ENCODE measurements around the gene CLASRP. TPM values are rescaled to one million over a fixed set of nuclear protein-coding genes. Genes with fewer than 3 reads are reported as not detected.

The CLASRP gene
- total RNA-seq, 1 experiment from 2014 or later: 12.1 TPM

DNA sequence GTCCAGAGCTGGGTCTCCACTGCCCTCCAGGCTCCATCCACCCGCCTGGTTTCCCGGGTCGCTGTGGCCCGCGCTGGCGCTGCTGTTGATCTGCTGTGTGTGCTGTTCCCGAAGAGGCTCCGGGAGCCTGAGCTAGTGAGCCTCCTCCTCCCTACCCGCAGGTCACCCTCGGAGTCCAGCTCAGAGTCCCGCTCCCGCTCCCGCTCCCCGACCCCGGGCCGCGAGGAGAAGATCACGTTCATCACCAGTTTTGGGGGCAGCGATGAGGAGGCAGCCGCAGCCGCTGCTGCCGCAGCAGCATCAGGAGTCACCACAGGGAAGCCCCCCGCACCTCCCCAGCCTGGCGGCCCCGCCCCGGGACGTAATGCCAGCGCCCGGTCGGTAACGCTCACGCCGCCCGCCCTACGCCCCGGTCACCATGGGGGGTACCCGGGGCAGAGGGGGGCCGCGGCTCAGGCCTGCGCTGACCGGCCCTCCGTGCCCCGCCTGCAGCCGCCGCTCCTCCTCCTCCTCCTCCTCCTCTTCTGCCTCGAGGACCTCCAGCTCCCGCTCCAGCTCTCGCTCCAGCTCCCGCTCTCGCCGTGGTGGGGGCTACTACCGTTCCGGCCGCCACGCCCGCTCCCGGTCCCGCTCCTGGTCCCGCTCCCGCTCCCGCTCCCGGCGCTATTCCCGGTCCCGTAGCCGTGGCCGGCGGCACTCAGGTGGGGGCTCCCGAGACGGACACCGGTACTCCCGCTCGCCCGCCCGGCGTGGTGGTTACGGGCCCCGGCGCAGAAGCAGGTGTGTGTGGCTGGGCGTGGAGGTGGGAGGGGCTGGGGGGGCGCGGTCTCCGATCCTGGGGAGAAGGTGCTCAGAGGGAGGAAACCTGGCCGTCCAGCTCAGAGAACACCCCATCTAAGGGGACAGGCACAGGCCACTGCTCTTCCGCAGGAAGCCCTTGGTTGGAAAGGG lies 25.3 kb downstream of the CLASRP start:
- DNase-seq (ENCODE audit: low read depth): no peak

DNA sequence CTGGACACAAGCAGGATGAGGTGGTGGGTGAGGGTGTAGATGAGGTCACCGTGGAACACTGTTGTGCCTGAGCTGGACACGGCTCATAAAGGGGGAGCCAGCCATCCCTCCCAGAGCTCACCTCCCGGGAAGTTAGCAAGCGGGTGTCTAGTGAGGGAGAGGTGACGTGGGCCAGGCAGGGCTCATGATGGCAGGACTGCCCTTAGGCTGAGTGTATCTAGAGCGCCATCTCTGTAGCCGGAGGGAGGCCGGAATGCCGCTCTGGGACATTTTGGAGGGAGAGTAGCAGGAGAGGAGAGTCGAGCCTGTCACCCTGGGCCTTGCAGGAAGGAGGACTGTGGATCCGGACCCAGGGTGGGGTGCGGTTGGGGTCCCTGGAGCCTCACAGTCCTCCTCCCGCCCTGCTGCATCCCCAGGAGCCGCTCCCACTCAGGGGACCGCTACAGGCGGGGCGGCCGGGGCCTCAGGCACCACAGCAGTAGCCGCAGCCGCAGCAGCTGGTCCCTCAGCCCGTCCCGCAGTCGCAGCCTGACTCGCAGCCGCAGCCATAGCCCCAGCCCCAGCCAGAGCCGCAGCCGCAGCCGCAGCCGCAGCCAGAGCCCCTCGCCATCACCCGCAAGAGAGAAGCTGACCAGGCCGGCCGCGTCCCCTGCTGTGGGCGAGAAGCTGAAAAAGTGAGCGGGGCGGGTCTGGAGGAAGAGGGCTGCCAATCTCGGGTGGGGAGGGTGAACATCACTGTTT lies 28.2 kb downstream of the CLASRP start:
- DNase-seq (ENCODE audit: low read depth): no peak

DNA sequence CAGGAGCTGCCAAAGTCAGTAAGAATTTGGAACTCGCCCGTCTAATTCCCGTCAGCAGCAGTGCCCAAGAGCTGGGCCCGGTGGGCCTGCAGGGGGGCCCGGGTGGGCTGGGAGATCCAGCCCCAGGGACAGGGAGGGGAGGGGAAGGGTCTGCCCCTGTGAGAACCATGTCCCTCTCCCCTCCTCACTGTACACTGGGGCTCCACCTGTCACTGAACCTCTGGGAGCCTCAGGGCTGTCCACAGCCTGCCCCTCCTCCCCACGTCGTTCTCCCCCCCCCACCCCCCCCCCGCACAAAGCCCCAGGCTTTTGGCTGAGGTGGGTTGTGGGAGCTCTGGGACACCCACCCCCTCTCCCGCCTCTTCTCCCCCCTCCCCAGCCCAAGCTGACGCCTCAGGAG lies 29.2 kb downstream of the CLASRP start:
- no peak for DNase-seq (ENCODE audit: low read depth)

DNA sequence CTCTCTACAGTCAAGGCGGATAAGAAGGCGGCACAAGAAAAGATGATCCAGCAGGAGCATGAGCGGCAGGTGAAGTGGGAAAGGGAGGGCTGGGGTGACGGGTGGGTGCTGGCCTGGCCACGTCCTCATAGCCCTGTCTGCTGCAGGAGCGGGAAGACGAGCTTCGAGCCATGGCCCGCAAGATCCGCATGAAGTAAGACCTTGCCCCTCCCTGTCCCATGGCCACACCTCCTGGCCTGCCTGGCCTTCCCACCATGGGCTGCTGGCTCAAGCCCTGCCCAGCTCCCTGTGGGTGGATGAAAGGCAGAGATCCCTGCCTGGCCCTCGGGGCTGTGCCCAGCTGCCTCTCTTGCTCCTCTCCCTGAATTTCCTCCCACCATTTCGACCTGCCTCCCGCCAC lies 30.2 kb downstream of the CLASRP start:
- peak; percentile 36 for DNase-seq (ENCODE audit: low read depth)

DNA sequence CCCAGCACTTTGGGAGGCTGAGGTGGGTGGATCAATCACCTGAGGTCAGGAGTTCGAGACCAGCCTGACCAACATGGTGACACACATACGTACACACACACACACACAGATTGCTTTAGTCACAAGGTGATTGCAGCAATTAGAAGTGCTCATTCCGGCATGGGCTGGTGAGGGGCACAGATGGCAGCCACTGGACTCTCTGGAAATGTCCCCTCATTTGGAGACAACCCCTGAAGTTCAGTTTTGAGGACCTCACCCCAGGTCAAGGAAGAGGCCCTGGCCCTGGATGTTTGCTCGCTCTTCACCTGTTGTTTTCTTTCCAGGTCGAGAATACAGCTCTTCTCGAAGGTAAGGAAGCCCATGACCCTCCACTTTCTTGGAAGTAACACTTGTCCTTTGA lies 31.4 kb downstream of the CLASRP start:
- no peak for DNase-seq (ENCODE audit: low read depth)

DNA sequence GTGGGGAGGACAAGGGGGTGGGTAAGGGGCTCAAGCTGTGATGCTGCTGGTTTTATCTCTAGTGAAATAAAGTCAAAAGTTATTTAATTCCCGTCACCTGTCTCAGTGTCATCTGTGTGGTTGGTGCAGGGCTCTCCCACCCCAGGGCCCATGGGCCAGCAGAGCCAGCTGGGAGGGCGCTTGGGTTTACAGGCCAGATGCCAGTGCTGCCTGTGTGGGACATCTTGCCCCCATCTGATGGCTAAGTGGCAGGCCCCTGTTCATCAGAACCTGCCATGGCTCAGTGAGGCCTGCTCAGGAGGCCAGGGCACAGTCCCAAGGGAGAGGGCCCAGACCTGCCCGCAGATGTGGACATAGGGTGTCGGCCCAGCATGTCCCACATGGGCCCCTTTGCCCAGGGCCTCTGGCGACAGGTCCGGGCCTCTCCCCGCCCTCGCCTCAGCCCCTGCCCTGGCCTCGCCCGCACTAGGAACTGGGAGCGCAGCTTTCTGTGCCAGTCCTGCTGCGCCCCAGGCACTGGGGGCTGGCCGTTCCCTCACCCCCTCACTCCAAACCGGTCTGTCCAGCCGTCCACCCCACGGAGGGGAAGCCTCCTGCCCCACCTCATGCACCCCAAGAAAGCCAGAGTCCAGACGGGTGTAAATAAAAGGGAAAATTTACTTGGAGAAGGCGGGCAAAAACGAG lies 32.2 kb downstream of the CLASRP start:
- no peak for DNase-seq (ENCODE audit: low read depth)

DNA sequence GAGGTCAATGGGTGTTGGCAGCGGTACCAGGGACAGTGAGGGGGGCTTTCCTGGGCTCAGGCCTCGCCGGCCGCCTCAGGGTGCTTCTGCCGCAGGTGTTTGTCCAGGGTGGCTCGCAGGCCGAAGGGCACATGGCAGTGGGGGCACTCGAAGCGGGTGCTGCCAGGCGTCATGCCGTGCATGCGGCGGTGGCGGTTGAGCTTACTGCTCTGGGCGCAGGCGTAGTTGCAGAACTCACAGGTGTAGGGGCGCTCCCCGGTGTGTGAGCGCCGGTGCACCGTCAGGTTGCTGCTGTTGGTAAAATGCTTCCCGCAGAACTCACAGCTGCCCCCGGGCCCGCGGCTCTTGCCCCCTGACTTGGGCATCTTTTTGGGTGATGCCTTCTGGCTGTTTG lies 32.7 kb downstream of the CLASRP start:
- DNase-seq (ENCODE audit: low read depth): no peak

DNA sequence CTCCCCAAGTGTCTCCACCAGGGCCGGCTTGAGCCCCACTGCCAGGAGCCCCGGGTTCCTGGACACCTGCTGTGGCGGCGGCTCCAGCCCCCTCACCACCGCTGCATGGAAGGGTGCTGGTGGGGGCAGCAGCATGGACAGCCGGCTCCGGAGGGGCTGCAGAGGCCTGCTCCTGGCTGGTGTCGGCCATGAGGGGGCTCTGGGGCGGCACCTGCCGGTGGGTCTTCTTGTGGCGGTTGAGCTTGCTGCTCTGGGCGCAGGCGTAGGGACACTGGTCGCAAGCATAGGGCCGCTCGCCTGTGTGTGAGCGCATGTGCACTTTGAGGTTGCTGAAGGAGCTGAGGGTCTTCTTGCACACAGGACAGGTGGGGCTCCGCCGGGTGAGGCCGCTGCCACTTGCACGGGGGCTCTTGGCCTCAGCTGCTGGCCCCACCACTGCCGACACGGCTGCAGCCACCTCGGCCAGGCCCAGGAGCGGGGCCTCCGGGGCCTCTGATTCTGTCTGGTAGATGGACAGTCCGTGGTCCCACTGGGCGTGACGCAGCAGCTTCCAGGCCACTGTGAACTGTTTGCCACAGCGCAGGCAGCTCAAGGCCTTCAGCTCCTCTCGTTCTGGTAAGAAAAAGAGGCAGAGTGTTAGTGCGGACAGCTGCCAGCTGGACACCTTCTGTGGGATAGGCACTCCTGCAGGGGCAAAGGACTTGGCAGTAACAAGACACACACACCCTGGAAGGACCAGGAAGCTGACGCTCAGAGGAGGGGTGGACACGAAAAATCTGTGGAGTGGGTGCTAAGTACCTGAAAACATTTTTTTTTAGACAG lies 33.3 kb downstream of the CLASRP start:
- no peak for DNase-seq (ENCODE audit: low read depth)

DNA sequence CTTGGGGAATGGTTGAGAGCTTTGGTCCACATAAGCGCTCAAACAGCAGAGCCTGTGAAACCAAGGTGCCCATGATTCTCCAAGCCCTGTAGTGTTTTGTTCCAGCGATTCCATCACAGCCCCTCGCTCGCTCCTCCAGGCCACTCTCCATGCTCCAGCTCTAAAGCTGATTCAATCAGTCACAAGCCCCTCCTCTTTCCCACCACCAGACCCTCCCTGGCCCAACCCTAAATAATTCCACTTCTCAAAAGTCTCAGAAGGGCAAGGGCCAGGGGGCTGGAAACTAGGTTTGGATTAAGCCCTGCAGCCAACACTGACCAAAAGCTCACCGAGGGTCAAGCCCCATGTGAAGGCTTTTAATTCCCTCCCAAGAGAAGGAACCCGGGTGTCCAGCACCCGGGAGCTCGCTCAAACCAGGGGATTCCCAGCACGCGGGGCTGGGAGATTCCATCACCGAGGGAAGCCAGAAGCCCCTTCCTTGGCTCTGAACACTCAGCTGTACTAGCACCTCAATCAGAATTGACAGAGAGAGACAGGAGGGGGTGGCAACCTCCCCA lies 36.0 kb downstream of the CLASRP start:
- DNase-seq (ENCODE audit: low read depth): no peak

DNA sequence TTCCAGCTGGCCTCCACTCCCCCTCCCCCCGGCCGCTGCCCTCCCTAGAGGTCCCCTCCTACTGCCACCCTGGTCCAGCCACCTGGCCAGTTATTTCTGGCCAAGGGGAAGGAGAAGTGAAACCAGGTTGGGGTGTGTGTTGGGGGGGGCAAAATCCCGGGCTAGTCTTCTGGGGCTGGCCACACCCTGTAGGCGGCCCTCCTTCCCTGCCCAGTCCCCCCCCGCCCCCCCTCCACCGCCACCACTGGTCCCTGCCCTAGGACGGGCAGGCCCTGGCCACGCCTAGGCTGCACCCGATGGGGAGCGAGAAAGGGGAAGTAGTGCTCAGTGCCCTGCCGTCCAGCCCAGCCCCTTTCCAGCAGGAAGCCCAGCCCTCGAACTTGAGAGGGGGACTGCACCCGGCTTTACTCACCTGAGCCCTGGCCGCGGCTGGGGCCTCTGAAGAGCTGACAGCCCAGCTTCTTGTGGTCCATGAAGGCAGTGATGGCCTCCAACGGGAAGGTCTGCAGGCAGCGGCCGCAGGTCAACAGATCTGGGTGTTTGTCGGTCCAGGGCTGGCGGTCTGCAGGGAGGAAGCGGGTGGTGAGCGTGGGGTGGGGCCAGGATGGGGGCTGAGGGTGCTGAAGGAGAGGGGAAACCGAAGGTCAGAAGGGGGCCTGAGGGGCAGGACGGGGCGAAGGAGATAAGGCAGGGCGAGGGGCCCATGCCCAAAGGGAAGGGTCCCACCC lies 36.6 kb downstream of the CLASRP start:
- DNase-seq (ENCODE audit: low read depth): peak; percentile 84

DNA sequence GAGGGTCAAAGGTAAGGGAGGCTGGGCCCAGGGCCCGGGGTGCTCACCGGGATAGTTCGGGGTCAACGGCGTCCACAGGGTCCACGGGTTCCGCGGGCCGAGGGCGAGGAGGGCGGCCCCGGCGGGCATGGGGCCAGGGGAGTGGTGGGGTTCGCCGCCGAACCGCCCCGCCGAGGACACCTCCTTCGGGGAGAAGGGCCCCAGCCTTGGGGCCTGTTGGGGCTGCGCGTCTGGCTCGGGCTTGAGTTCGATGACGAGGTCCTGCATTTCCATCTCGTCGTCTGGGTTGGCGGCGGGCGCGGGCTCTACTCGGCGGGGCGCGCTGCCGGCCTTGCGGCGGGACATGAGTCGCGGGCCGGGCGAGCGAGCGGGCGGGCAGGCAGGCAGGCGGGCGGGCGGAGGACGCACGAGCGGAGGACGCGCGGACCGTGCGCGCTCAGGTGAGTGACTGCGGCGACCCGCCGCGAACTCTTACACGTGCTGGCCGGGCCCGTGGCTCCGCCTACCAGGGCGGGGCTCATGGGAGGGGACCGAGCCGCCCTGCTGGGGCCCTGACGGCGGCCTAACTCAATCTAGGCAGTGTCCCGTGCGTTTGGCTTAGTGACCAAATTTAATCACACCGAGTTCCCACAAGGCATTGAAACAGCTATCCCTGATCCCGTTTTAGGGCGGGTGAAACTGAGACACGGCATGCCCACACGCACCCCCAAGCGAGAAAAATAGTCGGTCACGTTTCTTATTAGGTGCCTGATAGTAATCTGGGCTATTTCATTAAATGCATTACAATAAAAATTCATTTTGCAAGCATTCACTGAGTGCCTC lies 37.4 kb downstream of the CLASRP start, which contains the start of gene ZNF296:
ZNF296 (minus strand) TSS at position 450 of the 822 bp plus-strand sequence; CDS start at position 345, 105 bp downstream.
- DNase-seq (ENCODE audit: low read depth): peak; percentile 74

DNA sequence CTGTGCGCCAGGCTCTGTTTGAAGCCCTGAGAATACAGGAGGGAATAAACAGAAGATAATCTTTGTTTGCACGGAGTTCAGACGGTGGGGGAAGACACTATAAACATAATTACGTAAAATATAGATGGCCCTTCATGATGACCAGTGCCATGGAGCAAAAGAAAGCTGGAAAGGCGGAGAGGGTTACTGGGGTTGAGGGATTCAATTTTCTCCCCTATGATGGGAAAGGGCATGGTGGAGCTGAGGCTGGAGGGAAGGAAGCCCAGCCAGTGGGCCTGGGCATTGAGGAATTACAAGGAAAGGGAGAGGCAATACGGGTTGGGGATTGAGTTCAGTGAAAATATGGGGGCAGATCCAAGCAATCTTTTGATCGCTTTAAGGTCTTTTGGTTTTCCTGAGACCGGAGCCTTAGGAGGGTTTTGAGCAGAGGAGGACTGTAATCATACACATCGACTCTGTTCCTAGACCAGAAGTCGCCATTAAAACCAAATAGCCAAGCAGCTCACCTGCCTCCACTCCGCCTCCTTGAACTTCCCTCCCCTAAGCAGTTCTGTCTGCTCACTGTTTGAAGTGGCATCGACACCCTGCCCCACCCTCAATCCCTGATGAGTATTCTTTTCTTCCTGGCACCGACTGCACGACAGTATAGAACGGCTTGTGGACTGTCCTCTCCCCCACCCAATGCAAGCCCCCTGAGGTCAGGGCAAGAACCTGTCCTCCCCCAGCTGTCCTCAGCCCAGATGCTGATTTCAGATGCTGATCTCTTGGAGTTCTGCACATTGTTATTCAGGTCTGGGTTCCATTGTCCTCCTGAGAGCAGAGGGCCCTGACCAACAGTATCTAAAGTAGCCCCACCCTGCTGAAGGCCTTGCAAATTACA lies 38.2 kb downstream of the CLASRP start:
- no peak for DNase-seq (ENCODE audit: low read depth)

DNA sequence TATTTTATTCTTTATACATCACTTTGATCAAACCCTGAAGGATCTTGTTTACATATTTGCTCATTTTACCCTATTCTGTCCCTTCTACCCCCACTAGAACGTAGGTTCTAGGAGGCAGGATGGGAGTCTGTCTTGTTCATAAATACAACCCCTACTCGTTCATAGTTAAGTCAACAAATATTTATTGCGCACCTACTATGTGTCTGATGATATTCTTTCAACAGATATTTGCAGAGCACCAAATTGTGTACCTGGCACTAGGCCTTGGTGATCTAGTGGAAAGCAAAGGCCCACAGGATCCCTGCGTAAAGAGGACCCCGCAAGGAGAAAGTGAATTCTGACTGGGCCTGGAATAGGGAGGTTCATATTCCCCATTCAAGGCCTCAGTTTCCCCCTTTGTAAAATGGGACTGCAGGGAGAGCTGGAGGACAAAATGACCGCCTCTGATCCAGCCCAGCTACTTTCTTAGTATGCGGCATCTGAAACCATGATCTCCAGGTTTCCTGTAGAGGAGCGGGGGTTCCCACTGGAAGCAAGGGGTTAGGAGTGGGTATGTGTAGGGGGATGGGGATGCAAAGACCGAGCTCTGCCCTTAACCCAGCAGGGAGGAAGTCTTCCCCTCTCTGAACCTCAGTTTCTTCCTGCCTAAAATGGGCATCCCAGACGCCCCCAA lies 39.7 kb downstream of the CLASRP start:
- no peak for DNase-seq (ENCODE audit: low read depth)

DNA sequence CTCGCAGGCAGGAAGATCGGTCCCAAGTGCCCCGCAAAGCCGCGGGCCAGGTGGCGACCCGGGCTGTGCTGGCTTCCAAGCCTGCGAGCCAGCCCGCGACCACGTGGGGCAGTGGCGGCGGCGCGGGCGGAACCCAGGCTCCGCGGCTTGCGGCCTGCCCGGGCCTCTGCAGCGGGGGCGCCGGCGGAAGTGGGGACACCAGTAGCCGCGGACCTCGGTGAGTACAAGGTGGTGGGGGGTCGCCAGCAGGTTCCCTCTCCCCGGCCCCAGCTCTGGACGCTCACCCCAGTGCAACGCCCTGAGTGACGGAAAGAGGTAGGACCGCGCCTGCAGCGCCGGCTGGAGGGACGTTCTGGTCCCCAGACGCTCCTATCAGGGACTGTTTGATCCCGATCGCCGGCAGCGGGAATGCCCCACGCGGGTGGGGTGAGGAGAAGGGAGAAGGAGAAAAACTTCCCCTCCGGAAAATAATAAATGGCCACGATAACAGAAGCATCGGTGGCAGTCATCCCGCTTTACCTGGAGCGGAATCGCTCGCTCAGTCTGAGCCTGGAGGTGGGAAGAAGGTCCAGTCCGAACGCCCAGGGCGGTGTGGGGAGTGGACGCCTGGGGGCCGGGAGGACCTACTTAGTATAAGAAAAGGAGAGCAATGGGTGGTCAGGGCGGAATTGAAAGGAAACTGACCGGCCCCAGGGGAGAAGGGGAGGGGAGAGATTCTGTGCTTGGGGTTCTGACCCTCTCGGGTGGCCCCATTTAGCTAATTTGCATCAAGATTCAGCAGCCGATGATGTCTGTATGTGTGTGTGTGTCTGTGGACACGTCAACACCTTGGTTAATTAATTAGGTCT lies 40.4 kb downstream of the CLASRP start, which contains the start of gene GEMIN7:
GEMIN7 (plus strand) TSS at position 198 of the 848 bp plus-strand sequence. CDS start 10,855 bp downstream, outside the sequence.
- peak; percentile 77 for DNase-seq (ENCODE audit: low read depth)

DNA sequence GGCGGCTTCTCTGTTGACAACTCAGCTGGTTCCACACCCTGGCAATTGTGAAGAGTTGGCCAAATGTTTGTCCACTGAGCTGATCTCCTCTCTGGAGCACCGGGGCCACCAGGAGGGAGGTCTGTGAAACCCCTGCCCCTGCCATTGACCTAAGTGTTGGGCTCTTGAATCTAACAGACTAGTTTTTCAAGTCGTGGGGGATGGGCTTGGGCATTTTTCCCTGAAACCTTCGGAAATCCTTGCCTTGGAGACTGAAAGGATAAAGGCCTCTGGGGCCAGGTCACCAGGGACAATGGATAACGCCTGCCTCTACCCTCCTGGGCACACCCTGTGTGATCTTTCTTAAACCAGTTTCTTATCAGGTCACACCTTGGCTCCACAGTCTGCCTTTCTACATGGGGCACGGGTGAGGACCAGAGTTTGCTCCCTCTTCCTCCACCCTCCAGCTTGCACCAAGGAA lies 41.1 kb downstream of the CLASRP start:
- DNase-seq (ENCODE audit: low read depth): no peak

DNA sequence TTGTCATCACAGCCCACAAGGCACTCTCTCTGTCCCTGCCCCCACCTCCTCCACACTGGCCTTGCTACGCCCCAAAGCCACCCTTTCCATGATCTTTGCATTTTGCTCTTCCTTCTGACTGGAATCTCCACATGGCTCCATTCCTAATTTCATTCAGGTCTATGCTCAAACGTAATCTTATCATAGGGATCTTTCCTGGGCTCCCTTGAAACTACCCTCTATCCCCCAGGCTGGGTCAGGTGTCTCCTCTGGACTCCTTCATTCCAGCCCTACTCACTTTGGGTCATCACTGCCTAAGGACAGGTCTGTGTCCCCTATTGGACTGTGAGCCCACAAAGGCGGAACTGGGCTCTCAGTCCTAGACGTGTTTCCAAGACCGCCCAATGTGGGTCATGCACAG lies 43.3 kb downstream of the CLASRP start:
- DNase-seq (ENCODE audit: low read depth): no peak

DNA sequence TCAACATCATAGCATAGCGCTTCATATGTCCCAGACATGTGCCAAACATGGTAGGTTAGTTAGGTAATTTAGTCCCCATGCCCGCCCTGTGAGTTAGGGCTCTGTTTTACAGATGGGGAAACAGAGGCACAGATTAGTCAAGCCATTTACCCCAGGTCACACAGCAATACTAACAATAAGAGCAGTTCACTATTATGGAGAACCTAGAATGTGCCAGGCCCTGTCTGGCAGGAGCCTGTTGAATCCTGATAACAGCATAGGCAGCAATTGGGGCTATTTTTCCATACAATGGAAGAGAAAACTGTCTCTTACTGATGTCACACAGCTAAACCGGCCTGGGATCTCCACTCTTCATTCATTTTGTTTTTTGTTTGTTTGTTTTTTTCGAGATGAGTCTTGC lies 47.6 kb downstream of the CLASRP start:
- no peak for DNase-seq (ENCODE audit: low read depth)
